ENCODE measurements around the gene SH3BP5L. TPM values are rescaled to one million over a fixed set of nuclear protein-coding genes. Genes with fewer than 3 reads are reported as not detected.

Gene SH3BP5L
- total RNA-seq, 1 donor from 2014 or later = 25.1 TPM

DNA sequence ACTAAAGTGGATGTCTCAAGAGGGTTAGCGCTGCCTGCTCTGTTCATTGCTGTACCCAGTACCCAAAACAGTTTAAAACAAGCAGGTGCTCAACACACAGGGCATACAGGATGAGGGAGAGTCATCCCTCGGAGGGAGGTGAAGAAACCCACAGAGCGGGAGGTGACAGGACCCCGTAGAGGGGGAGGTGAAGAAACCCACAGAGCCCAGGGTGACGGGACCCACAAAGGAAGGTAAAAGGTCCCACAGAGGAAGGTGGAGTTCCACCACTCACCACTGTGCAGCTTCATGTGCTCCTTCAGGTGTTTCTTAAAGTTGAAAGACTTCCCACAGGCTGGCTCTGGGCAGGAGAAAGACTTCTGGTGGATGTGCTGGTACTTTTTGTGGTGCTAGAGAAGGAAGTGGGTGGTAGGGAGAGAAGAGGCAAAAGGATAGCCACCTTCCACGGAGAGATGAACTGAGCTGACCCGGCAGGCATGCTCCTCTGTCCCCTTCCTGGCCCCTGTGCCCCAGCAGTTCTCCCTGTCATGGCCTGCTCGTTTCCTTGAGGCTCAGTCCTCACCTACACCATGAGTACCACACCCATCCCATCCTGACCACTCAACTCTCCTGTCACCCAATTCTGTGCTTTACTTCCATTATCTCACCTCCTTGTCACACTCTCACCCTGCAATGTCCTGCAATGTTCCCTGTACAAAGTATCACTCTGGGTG is 28.1 kb upstream of the SH3BP5L start:
- no peak for DNase-seq (ENCODE audit: low spot score)
- intact Hi-C loops (cut with DNase I) = no loop called here

DNA sequence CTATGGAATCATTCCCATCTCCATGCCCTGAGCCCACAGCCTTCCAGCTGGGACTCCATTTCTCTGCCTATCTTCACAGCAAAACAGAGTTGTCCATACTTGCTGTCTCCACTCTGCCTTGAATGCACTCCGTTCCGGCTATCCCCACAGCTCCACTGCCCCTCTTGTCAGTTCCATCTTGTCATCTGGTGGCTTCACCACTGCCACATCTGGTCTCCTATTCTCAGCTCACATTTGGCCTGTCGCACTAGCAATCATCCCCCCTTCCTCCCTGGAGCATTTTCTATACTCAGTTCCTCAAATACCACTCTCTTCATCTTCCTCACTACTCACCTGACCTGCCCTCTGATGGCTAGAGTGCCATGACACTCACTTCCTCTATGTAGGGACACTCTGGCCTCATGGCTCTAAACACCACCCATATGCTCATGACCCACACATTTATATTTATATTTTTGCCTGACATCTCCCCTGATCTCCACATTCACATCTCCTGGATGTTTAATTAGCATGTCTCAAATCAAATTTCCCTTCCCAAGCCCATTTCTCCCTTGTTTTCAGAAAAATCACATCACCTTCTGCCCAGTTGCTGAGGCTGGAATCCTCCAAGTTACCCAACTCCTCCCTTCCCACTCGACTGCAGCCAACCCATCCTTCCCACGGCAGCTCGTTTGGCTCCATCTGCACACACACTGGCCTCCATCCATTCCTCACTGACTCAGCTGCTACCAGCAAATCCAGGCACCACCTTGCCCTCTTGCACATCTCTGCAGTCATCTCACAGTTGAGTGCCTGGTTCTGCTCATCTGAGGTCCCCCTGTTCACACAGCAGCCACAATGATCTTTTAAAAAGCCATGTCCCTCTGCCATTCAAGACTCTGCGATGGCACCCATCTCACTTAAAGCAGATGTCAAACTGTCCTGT is 27.0 kb upstream of the SH3BP5L start:
- intact Hi-C loops (cut with DNase I) = no loop called here
- no peak for DNase-seq (ENCODE audit: low spot score)

- intact Hi-C loops (cut with DNase I) = no loop called here
- no peak for DNase-seq (ENCODE audit: low spot score)
These were observed 25.7 kb upstream of the SH3BP5L start for GRCh38 chr1:248851390-248851789.

DNA sequence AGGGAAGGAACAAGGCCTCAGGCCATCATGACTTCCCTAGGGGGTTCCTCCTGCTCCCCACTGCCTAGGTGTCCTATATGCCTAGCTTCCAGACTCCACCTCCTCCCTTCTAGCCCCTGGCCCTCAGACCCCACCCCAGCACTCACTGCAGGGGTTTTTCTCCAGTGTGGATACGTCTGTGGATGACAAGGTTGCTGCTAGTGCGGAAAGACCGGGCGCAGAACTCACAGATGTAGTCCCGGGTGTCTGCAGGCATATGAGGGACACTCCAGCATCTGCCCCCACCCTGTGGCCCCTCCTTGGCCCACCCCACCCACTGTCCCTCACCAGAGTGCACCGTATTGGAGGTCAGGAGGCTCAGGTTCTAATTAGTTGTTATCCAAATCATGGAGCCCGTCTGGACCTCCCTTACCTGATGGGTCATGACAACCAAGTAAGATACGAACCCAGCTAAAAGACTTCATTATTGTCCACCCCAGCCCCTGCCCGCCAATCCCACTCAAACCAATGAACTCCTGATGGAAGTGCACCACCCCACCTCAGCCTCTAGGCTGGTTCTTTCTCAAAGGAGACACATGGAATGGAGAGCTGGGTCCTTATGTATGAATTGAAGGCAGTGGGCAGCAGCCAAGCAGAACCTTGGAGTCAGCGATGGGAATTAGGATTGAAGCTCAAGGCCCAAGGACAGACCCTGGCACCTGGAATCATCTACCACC is 25.0 kb upstream of the SH3BP5L start:
- no peak for DNase-seq (ENCODE audit: low spot score)
- intact Hi-C loops (cut with DNase I) = no loop called here

DNA sequence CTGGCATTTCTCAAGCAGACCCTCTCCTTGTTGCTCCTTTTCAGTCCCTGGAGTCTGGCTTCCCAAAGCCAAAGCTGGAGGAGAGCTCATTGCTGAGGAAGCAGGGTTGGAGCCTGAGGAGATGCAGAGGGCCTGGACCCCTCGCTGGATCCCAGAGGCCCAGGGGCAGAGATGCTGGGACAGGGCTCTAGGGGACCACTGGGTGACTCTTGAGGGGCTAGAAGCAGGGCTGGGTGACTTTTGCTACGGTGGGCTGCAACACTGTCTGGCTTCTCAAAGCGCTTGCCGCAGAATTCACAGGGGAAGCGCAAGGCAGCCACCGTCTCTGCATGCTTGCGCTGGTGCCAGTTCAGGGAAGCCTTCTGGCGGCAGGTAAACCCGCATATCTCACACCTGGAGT is 24.4 kb upstream of the SH3BP5L start:
- intact Hi-C loops (cut with DNase I) = no loop called here
- no peak for DNase-seq (ENCODE audit: low spot score)

DNA sequence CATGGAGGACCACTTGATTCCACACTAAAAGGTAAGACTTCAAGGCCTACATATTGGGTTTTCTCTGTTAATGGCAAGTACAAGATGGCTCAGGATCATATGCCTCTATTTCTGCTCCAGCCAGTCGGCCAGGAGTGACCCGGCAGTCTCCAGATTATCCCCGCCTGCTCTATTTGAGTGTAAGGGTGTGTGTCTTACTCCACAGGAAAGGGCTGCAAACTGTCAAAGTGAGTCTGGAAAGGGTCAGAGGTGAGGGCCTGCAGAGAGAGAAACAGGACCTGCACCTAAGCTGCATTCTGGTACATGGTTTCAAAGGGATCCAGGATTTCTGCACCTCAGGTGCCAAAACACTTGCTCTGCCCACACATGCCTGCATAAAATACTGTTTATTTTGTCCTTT is 23.9 kb upstream of the SH3BP5L start:
- DNase-seq (ENCODE audit: low spot score) = no peak
- intact Hi-C loops (cut with DNase I) = no loop called here

DNA sequence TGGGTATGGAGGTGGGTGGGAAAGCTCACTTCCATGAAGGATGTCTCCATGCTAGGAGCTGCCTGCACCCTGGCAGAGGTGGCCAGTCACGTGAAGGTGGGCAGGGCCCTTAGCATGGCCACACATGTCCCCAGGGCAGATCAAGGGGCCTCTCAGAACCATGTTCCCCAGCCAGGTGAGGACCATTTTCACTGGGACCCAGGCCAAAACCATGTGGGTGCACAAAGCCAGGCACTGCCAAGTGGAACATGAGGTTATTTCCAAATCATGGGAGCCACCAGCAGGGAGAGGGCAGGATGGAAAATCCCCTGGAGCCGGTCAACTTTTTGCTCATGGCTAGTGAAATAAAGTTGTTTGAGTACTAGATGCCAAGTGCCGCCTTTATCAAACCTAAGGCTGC is 23.4 kb upstream of the SH3BP5L start:
- intact Hi-C loops (cut with DNase I) = no loop called here

DNA sequence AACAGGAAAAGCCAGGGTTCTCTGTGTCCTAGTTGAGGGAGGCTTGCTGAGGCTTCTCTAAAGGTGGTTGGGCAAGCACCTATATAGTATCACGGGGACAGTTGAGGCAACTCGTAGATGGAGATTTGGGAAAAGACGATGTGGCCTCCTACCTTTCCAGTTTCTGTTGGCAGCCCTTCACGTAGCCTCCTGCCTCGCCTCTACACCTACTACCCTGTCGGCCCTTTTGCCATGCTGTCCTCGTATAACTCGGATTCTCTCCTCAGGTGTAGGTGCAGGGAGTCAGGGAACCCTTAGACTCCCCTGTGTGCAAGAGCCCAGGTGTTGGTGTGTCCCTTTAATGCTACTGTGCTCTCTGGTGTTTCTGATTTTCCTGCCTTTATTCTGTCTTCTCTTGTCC is 22.9 kb upstream of the SH3BP5L start:
- intact Hi-C loops (cut with DNase I) = no loop called here
- DNase-seq (ENCODE audit: low spot score) = no peak

More for the DNA sequence above, 23.4 kb upstream of the SH3BP5L start:
- DNase-seq (ENCODE audit: low spot score) = no peak

DNA sequence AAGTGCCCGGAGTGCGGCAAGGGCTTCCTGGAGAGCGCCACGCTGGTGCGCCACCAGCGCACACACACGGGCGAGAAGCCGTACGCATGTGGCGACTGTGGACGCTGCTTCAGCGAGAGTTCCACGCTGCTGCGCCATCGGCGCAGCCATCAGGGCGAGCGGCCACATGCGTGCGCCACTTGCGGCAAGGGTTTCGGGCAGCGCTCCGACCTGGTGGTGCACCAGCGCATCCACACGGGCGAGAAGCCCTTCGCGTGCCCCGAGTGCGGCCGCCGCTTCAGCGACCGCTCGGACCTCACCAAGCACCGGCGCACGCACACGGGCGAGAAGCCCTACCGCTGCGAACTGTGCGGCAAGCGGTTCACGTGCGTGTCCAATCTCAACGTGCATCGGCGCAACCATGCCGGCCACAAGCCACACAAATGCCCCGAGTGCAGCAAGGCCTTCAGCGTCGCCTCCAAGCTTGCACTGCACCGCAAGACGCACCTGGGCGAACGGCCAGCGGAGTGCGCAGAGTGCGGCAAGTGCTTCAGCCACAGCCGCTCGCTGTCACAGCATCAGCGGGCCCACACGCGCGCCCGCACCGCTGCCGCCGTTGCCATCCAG is 22.3 kb upstream of the SH3BP5L start:
- intact Hi-C loops (cut with DNase I) = no loop called here
- DNase-seq (ENCODE audit: low spot score) = no peak

GRCh38 chr1:248847181-248847955 is 21.7 kb upstream of the SH3BP5L start:
- intact Hi-C loops (cut with DNase I) = no loop called here
- DNase-seq (ENCODE audit: low spot score) = no peak

- no peak for DNase-seq (ENCODE audit: low spot score)
- intact Hi-C loops (cut with DNase I) = no loop called here
These were observed 18.8 kb upstream of the SH3BP5L start for GRCh38 chr1:248844526-248844925.

- intact Hi-C loops (cut with DNase I) = no loop called here
- DNase-seq (ENCODE audit: low spot score) = no peak
These were observed 18.0 kb upstream of the SH3BP5L start for GRCh38 chr1:248843687-248844086.

- intact Hi-C loops (cut with DNase I) = no loop called here
- no peak for DNase-seq (ENCODE audit: low spot score)
These were observed 17.1 kb upstream of the SH3BP5L start for GRCh38 chr1:248842781-248843331.

GRCh38 chr1:248841702-248842395 is 16.1 kb upstream of the SH3BP5L start:
- intact Hi-C loops (cut with DNase I) = no loop called here
- DNase-seq (ENCODE audit: low spot score) = no peak

DNA sequence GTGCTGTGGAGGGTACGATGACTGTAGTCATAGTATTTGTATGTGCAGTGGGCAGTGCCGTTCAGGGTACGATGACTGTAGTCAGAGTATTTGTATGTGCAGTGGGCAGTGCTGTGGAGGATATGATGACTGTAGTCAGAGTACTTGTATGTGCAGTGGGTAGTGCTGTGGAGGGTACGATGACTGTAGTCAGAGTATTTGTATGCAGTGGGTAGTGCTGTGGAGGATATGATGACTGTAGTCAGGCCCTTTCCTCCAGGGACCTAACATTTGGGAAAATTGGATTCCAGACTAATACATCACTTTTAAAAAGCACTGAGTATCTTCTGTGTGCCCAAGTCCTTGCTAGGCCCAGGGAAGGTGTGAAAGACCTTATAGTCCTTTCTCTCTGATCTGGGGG is 15.2 kb upstream of the SH3BP5L start:
- intact Hi-C loops (cut with DNase I) = no loop called here
- DNase-seq (ENCODE audit: low spot score) = no peak

DNA sequence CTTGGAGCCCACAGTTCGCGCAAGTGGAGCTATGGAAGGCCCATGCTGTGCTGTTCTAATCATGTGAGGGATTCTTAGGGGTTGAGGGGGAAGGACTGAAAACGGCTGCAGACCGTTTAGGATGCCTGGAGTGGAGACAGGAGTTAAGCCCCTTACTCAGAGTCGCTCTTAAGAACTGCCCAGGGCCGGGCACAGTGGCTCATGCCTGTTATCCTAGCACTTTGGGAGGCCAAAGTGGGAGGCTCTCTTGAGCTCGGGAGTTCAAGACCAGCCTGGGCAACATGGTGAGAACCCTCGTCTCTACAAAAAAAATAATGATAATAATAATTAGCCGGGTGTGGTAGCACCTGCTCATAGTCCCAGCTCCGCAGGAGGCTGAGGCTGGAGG is 13.4 kb upstream of the SH3BP5L start:
- DNase-seq (ENCODE audit: low spot score) = no peak
- intact Hi-C loops (cut with DNase I) = no loop called here

DNA sequence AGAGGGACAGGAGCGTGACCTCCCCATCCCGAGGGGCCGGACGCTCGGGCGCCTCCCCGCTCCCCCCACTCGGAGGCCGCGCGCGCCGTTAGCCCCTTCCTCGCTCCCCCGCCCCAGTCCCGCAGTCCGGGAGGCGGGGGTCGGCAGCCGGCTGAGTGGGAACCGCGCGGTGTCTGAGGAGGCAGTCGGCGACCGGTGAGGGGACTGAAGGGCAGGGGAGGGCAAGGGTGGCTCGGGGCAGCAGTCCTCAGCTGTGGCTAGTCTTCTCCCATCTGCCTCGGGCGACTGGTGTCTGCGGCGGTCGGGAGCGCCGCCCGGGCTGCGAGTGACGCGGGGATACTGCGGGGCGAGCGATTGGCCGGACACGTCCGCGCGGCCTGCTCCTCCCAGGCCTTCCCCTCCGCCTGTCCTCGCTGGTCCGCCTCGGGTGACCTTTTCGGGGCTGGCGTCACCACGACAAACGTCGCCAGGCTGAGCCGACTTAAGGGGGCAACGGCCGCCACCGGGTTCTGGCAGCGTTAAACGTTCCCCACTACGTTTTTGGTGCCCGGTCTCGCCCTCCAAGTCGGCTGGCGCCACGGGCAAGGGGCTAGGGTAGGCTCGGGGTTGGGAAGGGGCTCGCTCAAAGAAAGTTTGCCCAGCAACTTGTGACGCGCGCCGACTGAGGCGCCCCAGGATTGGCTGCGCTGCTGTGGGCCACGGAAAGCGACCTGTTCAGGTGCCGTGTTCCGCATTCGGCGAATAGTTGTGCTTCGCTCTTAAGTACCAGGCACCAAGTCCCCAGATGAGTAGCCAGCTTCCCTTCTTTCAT is 12.8 kb upstream of the SH3BP5L start:
- peak; percentile 97 for DNase-seq (ENCODE audit: low spot score)
- intact Hi-C loops (cut with DNase I) = loop anchor here (1.0 kb wide), 4 partner anchors 12 to 68 kb away; partner anchors contain the start of genes PGBD2 and ZNF692

All from cardiac septum (tissue), 1 donor.